ENCODE measurements around the gene HPD.

HPD gene

GRCh38 chr12:121811434-121812319 lies 47.0 kb downstream of the HPD start:
- ATAC-seq (ENCODE audit: insufficient read depth, low read depth), result peak; percentile 91
- Histone ChIP-seq H4K20me1 (ENCODE audit: insufficient read depth, low read length) (peaks cover 76% of the 10 kb centered on the region), H3K9ac (ENCODE audit: low read depth, low read length) (peak overlapping the region; percentile 50), H3K4me1 (ENCODE audit: insufficient read depth, low read length) (peaks cover 71% of the 10 kb centered on the region), H3K36me3 (ENCODE audit: insufficient read depth, low read length) (peaks cover 89% of the 10 kb centered on the region), H3K4me3 (ENCODE audit: low read depth in 1 of 2, low read length in 2 of 2) (peak overlapping the region; percentile 17 to 57; a peak in 3 of 4 replicates), H3K79me2 (ENCODE audit: insufficient read depth, low read length) (peaks cover 96% of the 10 kb centered on the region), H2AFZ (ENCODE audit: low read depth, low read length) (no peak overlapping the region), H3K9me3 (ENCODE audit: insufficient read depth, low read length, severe bottlenecking) (no peaks in the 10 kb centered on the region), H3K27me3 (ENCODE audit: insufficient read depth, low read length, poor library complexity) (no peaks in the 10 kb centered on the region), H3K4me2 (ENCODE audit: insufficient read depth, low read length) (peak overlapping the region; percentile 88), H3K27ac (ENCODE audit: low read length) (peak overlapping the region; percentile 86)
- DNase-seq, result peak; percentile 93
- no peak for TF ChIP-seq EZH2 (IDR thresholded peaks at IDR 0.05; ENCODE audit: borderline replicate concordance, low read depth, low read length, severe bottlenecking)
- peak; percentile 84 for TF ChIP-seq CTCF (IDR thresholded peaks at IDR 0.05; ENCODE audit: borderline replicate concordance, extremely low read depth, low read length, poor library complexity, severe bottlenecking)

GRCh38 chr12:121810833-121811433 lies 47.7 kb downstream of the HPD start:
- peak overlapping the region in 1 of 2 experiments; percentile 57; a peak in 3 of 4 replicates for H3K4me3 ChIP-seq (ENCODE audit: low read depth in 1 of 2, low read length in 2 of 2)
- no peaks in the 10 kb centered on the region for H3K27me3 ChIP-seq (ENCODE audit: insufficient read depth, low read length, poor library complexity)
- no peak for DNase-seq
- peak overlapping the region; percentile 50 for H3K9ac ChIP-seq (ENCODE audit: low read depth, low read length)
- H3K4me2 ChIP-seq (ENCODE audit: insufficient read depth, low read length), result peak overlapping the region; percentile 88
- H2AFZ ChIP-seq (ENCODE audit: low read depth, low read length), result no peak overlapping the region
- peaks cover 79% of the 10 kb centered on the region for H3K4me1 ChIP-seq (ENCODE audit: insufficient read depth, low read length)
- H3K79me2 ChIP-seq (ENCODE audit: insufficient read depth, low read length), result peaks cover 97% of the 10 kb centered on the region
- no peak for TF ChIP-seq CTCF (IDR thresholded peaks at IDR 0.05; ENCODE audit: borderline replicate concordance, extremely low read depth, low read length, poor library complexity, severe bottlenecking)
- no peak for TF ChIP-seq EZH2 (IDR thresholded peaks at IDR 0.05; ENCODE audit: borderline replicate concordance, low read depth, low read length, severe bottlenecking)
- H3K36me3 ChIP-seq (ENCODE audit: insufficient read depth, low read length), result peaks cover 89% of the 10 kb centered on the region
- peak; percentile 18; the same call in 1 of the 3 replicates for ATAC-seq (ENCODE audit: insufficient read depth, low read depth)
- H4K20me1 ChIP-seq (ENCODE audit: insufficient read depth, low read length), result peaks cover 77% of the 10 kb centered on the region
- peak overlapping the region; percentile 86 for H3K27ac ChIP-seq (ENCODE audit: low read length)
- H3K9me3 ChIP-seq (ENCODE audit: insufficient read depth, low read length, severe bottlenecking), result no peaks in the 10 kb centered on the region

- H3K36me3 ChIP-seq (ENCODE audit: insufficient read depth, low read length), result peaks cover 86% of the 10 kb centered on the region
- TF ChIP-seq CTCF (IDR thresholded peaks at IDR 0.05; ENCODE audit: borderline replicate concordance, extremely low read depth, low read length, poor library complexity, severe bottlenecking) (no peak), EZH2 (IDR thresholded peaks at IDR 0.05; ENCODE audit: borderline replicate concordance, low read depth, low read length, severe bottlenecking) (no peak)
- H3K79me2 ChIP-seq (ENCODE audit: insufficient read depth, low read length), result peaks cover 97% of the 10 kb centered on the region
- no peaks in the 10 kb centered on the region for H3K9me3 ChIP-seq (ENCODE audit: insufficient read depth, low read length, severe bottlenecking)
- peak overlapping the region; percentile 88 for H3K4me2 ChIP-seq (ENCODE audit: insufficient read depth, low read length)
- H3K27me3 ChIP-seq (ENCODE audit: insufficient read depth, low read length, poor library complexity), result no peaks in the 10 kb centered on the region
- ATAC-seq (ENCODE audit: insufficient read depth, low read depth), result no peak
- peak overlapping the region; percentile 50 for H3K9ac ChIP-seq (ENCODE audit: low read depth, low read length)
- H2AFZ ChIP-seq (ENCODE audit: low read depth, low read length), result no peak overlapping the region
- peak overlapping the region in 1 of 2 experiments; percentile 57; a peak in 2 of 4 replicates for H3K4me3 ChIP-seq (ENCODE audit: low read depth in 1 of 2, low read length in 2 of 2)
- H3K4me1 ChIP-seq (ENCODE audit: insufficient read depth, low read length), result peaks cover 83% of the 10 kb centered on the region
- no peak for DNase-seq
- peak overlapping the region; percentile 86 for H3K27ac ChIP-seq (ENCODE audit: low read length)
- H4K20me1 ChIP-seq (ENCODE audit: insufficient read depth, low read length), result peaks cover 81% of the 10 kb centered on the region
Measured at GRCh38 chr12:121810234-121810817, 48.3 kb downstream of the HPD start.
